Chondrocyte (in vitro differentiated cells): ENCODE measurements around the gene MAP2K5. TPM values are rescaled to one million over a fixed set of nuclear protein-coding genes. Genes with fewer than 3 reads are reported as not detected.

ENCODE experiments used
- DNase-seq: peaks from one replicate; pipeline ENCODE4 v3.0.0; 2021; ENCODE audit warnings: mixed read lengths, low spot score
- H3K27ac Mint-ChIP-seq: one replicate; pipeline ENCODE4 v1.8.0; 2021; ENCODE audit warnings: mild to moderate bottlenecking, moderate library complexity, mixed read lengths; ENCODE audit not compliant: unreplicated experiment
- H3K27me3 Mint-ChIP-seq: 2 replicates; pipeline ENCODE4 v1.8.0; 2021; ENCODE audit warnings: low read depth, mixed read lengths
- H3K36me3 Mint-ChIP-seq: 2 replicates; pipeline ENCODE4 v1.8.0; 2021; ENCODE audit warnings: low read depth, mixed read lengths
- H3K4me1 Mint-ChIP-seq: 2 replicates; pipeline ENCODE4 v1.8.0; 2021; ENCODE audit warnings: low read depth, mild to moderate bottlenecking, mixed read lengths
- H3K4me3 Mint-ChIP-seq: one replicate; pipeline ENCODE4 v1.8.0; 2021; ENCODE audit warnings: mild to moderate bottlenecking, moderate library complexity, mixed read lengths; ENCODE audit not compliant: unreplicated experiment
- H3K9me3 Mint-ChIP-seq: 2 replicates; pipeline ENCODE4 v1.8.0; 2021; ENCODE audit warnings: low read depth, mixed read lengths
- total RNA-seq: library from RNA; stranded (reverse); gene quantifications from 3 replicates; pipeline ENCODE4 v1.2.1, GENCODE V29; 2021
- TF ChIP-seq, protein P1 (sequence below): fragments of 200-600 bp; sonication (generic); IDR thresholded peaks from 2 replicates; pipeline ENCODE4 v1.5.0; 2021; ENCODE audit warnings: antibody characterized with exemption, mild to moderate bottlenecking, moderate library complexity

MAP2K5 gene
- total RNA-seq, 1 donor from 2014 or later, result 14.0 TPM

DNA sequence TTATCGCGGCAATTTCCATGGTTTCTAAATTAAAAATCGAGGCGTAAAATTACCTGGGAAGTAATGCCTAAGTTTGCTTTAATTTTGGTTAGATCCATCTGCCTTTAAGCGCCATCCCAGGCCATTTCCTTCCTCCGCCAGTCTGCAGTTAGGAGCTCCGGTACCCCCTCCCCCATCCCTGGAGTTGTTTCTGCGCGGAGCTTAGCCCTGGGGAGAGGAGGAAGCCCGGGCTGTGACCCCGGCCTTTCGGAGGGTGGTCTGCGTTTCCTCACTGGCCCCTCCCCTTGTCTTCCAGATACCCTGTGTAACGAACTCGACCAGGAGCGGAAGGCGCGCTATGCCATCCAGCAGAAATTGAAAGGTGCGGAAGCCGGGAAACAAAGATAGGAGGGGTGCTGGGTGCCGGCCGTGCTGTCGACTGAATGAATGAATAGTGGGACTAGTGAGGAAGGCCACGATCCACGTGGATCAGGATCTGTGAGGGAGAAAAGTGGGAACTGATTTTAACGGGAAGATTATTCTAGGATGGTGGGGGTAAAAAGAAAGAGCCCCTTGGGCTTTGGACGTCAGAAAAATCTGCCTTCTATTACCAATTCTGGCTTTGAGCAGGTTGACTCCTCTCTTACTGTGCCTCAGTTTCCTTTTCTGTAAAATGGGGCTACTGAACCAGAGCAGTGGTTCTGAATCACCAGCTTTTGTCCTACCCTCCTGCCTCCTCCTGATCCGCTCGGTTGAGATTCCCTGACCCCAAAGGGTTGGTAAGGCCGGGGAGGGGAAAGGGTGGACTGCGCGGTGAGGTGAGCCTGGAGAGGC, 290.6 kb downstream of the MAP2K5 start:
- Mint-ChIP-seq H3K4me1 (peaks cover 34% of the 10 kb centered on the region), H3K27me3 (peaks cover 55% of the 10 kb centered on the region)

DNA sequence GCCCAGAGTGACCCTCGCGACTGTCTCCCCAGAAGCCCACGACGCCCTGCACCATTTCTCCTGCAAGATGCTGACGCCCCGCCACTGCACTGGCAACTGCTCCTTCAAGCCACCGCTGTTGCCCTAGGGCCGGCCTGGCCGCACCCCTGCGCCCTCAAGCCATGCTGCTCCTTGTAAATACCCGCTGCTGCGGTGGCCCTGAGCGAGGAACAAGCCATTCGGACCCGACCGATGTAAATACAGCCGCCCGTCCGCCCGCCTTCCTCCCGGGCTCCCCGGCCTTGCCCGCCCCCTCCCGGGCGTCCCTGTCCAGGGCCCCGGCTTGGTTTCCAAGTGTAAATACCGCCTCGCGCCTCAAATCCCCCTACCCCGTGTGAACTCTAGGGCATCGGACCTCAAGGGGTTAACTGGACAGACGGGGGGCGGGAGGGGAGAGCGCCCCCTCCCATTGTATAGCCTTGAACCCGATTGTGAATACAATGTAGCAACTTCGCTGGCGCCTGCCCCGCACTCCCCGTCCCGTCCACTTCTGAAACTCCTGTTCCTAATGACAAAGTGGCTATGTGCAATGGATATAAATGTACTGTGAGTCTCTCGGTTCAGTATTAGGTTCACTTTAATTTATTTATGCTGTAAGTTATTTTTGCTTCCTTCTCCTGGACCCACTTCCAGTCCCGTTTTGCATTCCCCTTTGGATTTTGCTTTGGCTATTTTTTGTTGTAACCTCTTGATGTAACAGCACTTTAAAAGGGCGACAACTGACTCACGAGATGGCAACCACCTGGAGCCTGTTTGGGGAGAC, 291.4 kb downstream of the MAP2K5 start:
- Mint-ChIP-seq H3K27ac (no peak overlapping the region), H3K36me3 (peaks cover 2% of the 10 kb centered on the region), H3K4me1 (peaks cover 35% of the 10 kb centered on the region), H3K9me3 (no peaks in the 10 kb centered on the region), H3K27me3 (peaks cover 50% of the 10 kb centered on the region), H3K4me3 (peak overlapping the region; percentile 70)
- TF ChIP-seq, protein P1, sequence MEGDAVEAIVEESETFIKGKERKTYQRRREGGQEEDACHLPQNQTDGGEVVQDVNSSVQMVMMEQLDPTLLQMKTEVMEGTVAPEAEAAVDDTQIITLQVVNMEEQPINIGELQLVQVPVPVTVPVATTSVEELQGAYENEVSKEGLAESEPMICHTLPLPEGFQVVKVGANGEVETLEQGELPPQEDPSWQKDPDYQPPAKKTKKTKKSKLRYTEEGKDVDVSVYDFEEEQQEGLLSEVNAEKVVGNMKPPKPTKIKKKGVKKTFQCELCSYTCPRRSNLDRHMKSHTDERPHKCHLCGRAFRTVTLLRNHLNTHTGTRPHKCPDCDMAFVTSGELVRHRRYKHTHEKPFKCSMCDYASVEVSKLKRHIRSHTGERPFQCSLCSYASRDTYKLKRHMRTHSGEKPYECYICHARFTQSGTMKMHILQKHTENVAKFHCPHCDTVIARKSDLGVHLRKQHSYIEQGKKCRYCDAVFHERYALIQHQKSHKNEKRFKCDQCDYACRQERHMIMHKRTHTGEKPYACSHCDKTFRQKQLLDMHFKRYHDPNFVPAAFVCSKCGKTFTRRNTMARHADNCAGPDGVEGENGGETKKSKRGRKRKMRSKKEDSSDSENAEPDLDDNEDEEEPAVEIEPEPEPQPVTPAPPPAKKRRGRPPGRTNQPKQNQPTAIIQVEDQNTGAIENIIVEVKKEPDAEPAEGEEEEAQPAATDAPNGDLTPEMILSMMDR, result peak; percentile 81
- DNase-seq, result no peak

More for the DNA sequence above, 290.6 kb downstream of the MAP2K5 start:
- DNase-seq, result no peak
- H3K9me3 Mint-ChIP-seq, result no peaks in the 10 kb centered on the region
- TF ChIP-seq, protein P1, result no peak
- peaks cover 2% of the 10 kb centered on the region for H3K36me3 Mint-ChIP-seq
- peak overlapping the region; percentile 70 for H3K4me3 Mint-ChIP-seq
- no peak overlapping the region for H3K27ac Mint-ChIP-seq

DNA sequence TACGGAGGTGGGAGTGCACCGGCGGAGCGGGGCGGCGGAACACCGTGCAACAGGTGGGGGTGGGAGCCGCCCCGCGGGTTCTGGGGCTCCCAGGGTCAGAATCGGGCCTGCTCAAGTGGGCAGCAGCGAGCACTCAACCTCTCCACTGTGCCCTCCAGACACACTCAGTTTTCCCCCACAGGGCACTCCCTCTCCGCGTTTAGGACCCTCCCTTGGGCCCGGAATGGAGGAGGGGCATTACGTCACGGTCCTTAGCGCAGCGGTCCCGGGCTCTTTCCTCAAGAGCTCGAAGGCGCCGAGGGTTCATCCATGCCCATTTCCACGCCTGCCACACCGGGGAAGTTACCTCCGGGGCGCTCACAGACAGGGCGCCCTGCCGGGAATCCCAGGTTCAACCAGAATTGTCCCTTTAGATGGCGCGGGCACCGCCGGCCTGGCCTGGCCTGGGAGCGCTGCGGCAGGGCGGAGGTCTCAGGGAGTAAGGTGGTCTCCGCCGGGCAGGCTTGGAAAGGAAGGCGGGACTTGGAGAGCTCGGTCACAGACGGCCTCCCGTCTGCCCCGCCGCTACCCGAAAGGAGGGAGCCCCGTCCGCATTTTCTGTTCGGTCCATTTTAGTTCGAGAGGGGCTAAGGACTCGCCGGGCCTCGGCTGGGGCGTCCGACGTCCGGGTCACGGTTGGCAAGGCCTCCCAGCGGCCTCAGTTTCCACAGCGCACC, 292.2 kb downstream of the MAP2K5 start:
- Mint-ChIP-seq H3K4me1 (peaks cover 37% of the 10 kb centered on the region), H3K9me3 (no peaks in the 10 kb centered on the region), H3K4me3 (peak overlapping the region; percentile 44), H3K27me3 (peaks cover 45% of the 10 kb centered on the region), H3K36me3 (no peaks in the 10 kb centered on the region), H3K27ac (no peak overlapping the region)
- no peak for DNase-seq
- TF ChIP-seq, protein P1, result no peak

DNA sequence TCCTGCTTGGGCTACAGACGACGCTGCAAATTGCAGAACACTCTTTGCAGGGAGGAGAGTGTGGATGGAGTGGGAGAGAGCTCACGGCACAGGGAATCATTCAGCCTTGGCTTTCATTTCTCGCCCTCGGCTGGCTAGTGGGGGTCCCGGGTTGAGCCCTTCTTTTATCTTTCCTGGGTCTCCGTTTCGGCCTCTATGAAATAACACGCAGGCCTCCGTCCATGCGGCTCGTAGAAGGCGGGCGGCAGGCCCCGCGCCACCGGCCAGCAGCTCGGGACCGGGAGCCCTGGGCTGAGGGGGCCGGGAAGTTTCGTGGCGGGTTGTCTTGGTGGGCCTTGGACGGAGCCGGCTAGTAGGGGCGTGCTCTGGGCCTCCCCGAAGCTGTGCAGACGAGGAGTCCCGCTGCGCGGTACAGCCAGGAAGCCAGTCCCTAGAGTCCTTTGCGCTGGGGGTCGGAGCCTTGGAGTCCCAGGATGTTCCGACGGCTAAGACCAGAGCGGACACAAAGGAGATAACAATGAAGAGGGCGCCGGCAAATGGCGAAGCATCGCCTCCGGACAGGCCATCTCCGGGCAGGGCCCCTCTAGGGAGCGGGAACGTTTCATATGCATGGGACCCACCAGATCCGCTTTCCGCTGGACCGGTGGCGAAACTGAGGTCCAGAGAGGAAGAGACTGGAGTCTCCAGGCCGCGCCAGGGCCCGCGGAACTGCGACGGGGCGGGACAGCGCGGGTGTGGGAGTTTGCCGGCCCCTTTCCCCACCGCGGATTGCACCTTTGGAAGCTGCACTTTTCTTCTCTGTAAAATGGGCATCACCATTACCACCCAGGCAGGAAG, 293.0 kb downstream of the MAP2K5 start:
- peak overlapping the region; percentile 49 for H3K4me3 Mint-ChIP-seq
- TF ChIP-seq, protein P1, result no peak
- no peaks in the 10 kb centered on the region for H3K36me3 Mint-ChIP-seq
- no peak overlapping the region for H3K27ac Mint-ChIP-seq
- H3K9me3 Mint-ChIP-seq, result no peaks in the 10 kb centered on the region
- DNase-seq, result no peak
- peaks cover 40% of the 10 kb centered on the region for H3K27me3 Mint-ChIP-seq
- H3K4me1 Mint-ChIP-seq, result peaks cover 40% of the 10 kb centered on the region
